Hematopoietic multipotent progenitor cell treated with erythropoietin and hydrocortisone succinate and interleukin-3 and kit ligand, for 15 days (in vitro differentiated cells): ENCODE measurements around the gene NRIP3.
"Not testable (repeated sequence)": the region's sequence is repeated elsewhere in the genome, so short reads cannot be mapped to it uniquely, and the experiment has no call there.

ENCODE experiments used
- DNase-seq: peaks from one replicate; pipeline ENCODE4 v3.0.0-alpha.2; 2015; ENCODE audit warnings: low spot score

NRIP3 gene

GRCh38 chr11:9015677-9016076 lies 11.9 kb upstream of the NRIP3 start:
- peak; percentile 77 for DNase-seq

- DNase-seq, result no peak
Measured at GRCh38 chr11:9014826-9015225, 11.0 kb upstream of the NRIP3 start.

- no peak for DNase-seq
Measured at GRCh38 chr11:9013373-9013772, 9.6 kb upstream of the NRIP3 start.

- DNase-seq, result not testable (repeated sequence)
Measured at GRCh38 chr11:9009538-9009937, 5.7 kb upstream of the NRIP3 start.

DNA sequence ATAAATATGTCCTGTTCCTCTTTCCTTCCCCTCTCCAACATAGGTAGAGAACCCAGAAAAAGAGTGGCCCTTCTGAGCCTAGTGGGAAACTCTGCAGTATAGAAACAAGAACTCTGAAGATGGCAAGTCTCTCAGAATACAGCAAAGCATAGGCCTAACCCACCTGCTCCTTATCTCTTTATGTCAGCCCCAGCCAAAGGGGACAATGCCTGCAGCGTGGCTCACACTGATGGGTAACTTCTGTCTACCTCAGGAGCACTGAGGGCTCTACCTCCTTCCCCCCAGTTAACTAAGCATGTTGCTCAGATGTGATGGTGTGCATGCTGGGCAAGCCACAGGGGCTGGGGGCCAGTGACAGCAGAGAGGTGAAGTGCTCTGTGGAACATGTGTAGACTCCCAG lies 4.9 kb upstream of the NRIP3 start:
- no peak for DNase-seq

DNA sequence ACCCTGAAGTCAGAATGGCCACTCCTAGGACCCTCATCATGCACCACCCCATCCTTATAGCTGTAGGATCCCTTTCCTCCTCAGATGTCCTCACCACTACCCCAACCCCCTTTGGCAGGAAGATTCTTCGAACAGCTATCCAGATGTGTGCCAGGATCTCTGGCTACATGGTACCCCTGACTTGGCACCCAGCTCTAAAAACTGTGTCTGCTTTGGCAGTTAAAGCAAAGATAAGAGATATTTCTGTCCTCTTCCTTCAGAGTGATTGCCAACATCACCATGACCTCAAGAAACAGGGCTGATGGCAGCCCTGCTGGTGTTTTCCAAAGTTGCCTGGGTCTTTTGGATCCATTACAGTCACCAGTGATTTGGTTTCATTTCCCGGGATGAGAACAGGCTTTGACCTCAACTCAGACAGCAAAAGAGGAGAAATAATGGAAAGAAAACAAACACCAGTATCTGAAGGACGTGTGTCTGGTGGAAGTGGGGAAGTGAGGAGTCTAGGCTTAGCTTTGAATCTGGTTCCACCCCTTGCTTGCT lies 4.3 kb upstream of the NRIP3 start:
- DNase-seq, result peak; percentile 62

GRCh38 chr11:9005087-9005486 lies 1.3 kb upstream of the NRIP3 start:
- no peak for DNase-seq

GRCh38 chr11:9004183-9004926 lies 554 bp upstream of the NRIP3 start:
- no peak for DNase-seq

DNA sequence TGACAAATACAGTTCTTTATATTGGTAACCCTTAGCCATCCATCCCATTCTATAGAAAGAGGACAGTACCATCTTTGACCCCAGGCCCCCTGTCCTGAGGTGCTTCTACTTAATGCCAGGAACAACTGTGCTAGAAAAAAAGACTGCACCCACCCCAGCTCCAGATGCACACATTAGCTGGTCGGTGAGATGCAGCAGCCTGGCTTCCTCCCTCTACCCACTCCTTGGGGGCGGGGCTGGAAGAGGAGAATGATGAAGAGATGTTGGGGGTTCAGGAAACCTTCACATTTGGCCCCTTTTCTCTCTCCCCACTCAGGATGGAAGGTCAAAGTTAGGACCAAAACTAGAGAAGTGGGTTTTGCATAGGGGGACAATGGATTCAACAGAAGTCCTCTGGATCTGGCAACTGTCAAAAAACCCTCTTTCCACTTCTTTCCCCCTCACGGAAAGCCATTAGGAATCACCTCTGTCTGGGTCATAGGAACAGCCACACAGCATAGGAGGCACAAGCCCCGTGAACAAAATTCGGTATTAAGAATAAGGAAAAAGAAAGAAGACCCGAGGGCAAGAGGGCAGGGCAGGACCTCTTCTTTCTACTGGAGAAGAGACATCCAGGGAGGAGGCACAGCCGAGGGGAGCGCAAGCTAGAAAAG lies 755 bp downstream of the NRIP3 start:
- DNase-seq, result no peak

DNA sequence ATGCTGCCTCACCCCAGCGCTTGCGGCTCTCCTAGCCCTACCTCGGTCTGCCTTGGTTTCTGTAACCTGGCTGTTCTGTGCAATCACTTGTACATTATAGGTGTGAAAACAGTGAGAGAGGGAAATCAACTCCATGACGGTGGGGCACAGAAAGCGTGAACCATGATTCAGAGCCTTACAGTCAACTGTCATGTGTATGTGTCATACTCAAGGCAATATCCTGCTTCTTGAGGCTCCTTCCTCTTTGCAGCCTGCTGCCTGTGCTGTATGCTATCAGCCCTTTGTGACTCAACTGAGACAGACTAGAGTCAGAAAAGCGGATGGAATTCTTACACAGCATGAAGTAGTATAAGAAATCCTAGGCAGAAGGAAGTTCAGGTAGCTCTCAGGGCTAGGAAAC lies 2.1 kb downstream of the NRIP3 start:
- peak; percentile 24 for DNase-seq

DNA sequence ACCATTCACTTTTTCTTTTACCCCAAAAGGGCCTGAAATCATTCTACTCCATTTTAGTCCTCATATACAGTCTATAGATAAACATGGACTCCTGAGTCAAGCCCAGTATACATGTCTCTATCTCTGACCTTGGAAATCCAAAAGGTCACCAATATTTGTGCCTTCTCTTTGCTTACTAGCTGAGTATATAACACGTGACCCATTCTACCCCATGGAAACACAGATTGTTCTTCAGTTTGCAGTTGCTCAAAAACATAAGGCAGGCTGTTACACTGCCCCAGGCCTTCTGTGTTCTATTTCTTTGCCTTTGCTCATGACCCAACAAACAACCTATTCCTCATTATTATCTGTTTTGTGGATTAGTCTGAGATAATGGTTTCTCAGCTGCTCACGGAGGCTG lies 5.8 kb downstream of the NRIP3 start:
- DNase-seq, result no peak

DNA sequence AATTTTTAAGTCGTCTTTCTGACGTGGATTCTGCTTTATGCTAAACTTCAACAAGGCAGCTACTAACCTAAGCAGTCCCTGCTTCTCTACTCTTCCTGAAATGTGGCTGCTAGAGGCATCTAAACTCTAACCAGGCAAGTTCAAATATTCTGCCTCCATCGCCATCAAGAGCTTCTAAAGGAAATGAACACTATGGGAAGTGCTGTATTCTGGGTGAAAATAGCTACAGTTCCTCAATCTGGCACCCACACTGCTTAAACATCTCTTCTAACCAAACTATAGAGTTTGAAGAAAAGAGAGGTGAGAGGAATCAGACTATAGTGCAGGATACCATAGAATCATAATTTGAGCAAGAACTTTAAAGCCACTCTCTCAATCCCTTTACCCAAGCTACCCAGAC lies 6.3 kb downstream of the NRIP3 start:
- DNase-seq, result no peak

DNA sequence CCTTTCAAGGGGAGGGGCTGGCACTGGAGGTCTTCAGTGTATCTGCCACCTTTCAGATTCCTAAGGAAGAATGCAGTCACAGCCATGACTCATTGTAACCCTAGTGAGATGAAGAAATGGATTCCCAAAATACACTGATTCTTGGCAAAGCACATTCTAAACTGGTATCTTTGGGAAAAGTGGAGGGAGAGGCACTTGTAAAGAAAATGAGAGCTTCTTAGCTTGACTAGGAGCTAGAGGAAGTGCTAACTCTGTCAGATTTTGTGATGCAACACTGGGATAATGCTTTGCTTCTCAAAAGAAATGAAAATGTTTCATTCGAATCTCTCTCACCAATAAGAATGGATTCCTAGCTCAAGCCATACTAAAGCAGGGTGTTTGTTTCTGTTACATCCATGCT lies 14.3 kb downstream of the NRIP3 start:
- peak; percentile 25 for DNase-seq

GRCh38 chr11:8988329-8989234 lies 15.2 kb downstream of the NRIP3 start:
- DNase-seq, result peak; percentile 91

GRCh38 chr11:8987446-8987845 lies 16.4 kb downstream of the NRIP3 start:
- no peak for DNase-seq

- not testable (repeated sequence) for DNase-seq
Measured at GRCh38 chr11:8986772-8987171, 17.0 kb downstream of the NRIP3 start.

GRCh38 chr11:8985462-8985861 lies 18.3 kb downstream of the NRIP3 start:
- DNase-seq, result no peak

- no peak for DNase-seq
Measured at GRCh38 chr11:8983552-8983951, 20.2 kb downstream of the NRIP3 start.

- no peak for DNase-seq
Measured at GRCh38 chr11:8980485-8980884, 23.3 kb downstream of the NRIP3 start.

DNA sequence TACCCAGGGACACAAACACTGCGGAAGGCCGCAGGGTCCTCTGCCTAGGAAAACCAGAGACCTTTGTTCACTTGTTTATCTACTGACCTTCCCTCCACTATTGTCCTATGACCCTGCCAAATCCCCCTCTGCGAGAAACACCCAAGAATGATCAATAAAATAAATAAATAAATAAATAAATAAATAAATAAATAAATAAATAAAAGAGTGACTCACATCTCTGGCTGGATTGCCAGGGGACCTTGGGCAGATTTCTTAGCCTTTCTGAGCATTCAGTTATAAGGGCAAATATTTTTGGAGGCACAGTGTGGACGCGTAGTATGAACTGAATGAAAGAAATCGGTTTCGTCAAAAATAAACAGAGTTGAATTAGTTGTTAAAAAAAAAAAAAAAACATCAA lies 24.4 kb downstream of the NRIP3 start:
- not testable (repeated sequence) for DNase-seq

- no peak for DNase-seq
Measured at GRCh38 chr11:8973121-8973520, 30.7 kb downstream of the NRIP3 start.

- DNase-seq, result no peak
Measured at GRCh38 chr11:8971924-8972316, 31.9 kb downstream of the NRIP3 start.
